K562 (cell line): ENCODE results near the gene CDC123. TPM values are rescaled to one million over a fixed set of nuclear protein-coding genes. Genes with fewer than 3 reads are reported as not detected.

Source experiments
- BACH1 ChIP-seq: fragments of 200-800 bp; sonication (Bioruptor generic); IDR thresholded peaks from 2 replicates; pipeline ENCODE4 v1.6.1; 2016; ENCODE audit warnings: missing genetic modification characterization, missing compliant biosample characterization
- ELF2 ChIP-seq: fragments of 250-450 bp; sonication (Bioruptor Pico); IDR thresholded peaks from 2 replicates; pipeline ENCODE4 v1.5.0; 2021; ENCODE audit warnings: mild to moderate bottlenecking
- KDM5B ChIP-seq: fragments of 200-600 bp; sonication (generic); IDR thresholded peaks from 2 replicates; pipeline ENCODE4 v1.6.1; 2012; ENCODE audit warnings: low read depth, mild to moderate bottlenecking, moderate library complexity, low read length, control low read depth, inconsistent platforms; ENCODE audit not compliant: insufficient replicate concordance
- MLLT1 ChIP-seq, 2 experiments: fragments of 450-650 bp; IDR thresholded peaks; 2 replicates each; pipeline ENCODE4 v1.6.1; 2016
- POLR2H ChIP-seq: IDR thresholded peaks from 2 replicates; pipeline ENCODE4 v1.6.1; 2016; ENCODE audit warnings: missing genetic modification characterization, low read depth, mild to moderate bottlenecking, control low read depth, missing compliant biosample characterization, moderate library complexity
- PRPF4 ChIP-seq: fragments of 200-400 bp; formaldehyde crosslinking; IDR thresholded peaks from one replicate; pipeline ENCODE4 v1.6.1; 2017; ENCODE audit warnings: low read length, low read depth, mild to moderate bottlenecking; ENCODE audit not compliant: insufficient read depth, poor library complexity, severe bottlenecking
- RBM25 ChIP-seq: fragments of 200-400 bp; formaldehyde crosslinking; IDR thresholded peaks from 2 replicates; pipeline ENCODE4 v1.6.1; 2018; ENCODE audit warnings: low read length, low read depth, moderate library complexity; ENCODE audit not compliant: severe bottlenecking
- SMC3 ChIP-seq: conservative IDR thresholded peaks from 2 replicates; pipeline ENCODE4 v1.6.1; 2011; ENCODE audit warnings: low read depth, low read length, improper control_type of control experiment; ENCODE audit not compliant: insufficient read depth
- TAF9B ChIP-seq: fragments of 450-650 bp; IDR thresholded peaks from 2 replicates; pipeline ENCODE4 v1.6.1; 2018; ENCODE audit warnings: mild to moderate bottlenecking; ENCODE audit not compliant: partially characterized antibody
- TCF7L2 ChIP-seq: fragments of 150-350 bp; IDR thresholded peaks from 2 replicates; pipeline ENCODE4 v1.6.1; 2016; ENCODE audit warnings: low read depth, mild to moderate bottlenecking, low read length, moderate library complexity
- UBTF ChIP-seq, 2 experiments: IDR thresholded peaks; 2 replicates each; pipeline ENCODE4 v1.6.1; 2012; ENCODE audit warnings: improper control_type of control experiment in 2 of 2, low read depth in 2 of 2, low read length in 2 of 2, borderline replicate concordance in 1 of 2
- ZBTB5 ChIP-seq: fragments of 450-650 bp; IDR thresholded peaks from 2 replicates; pipeline ENCODE4 v1.6.1; 2017; ENCODE audit warnings: antibody characterized with exemption
- ZNF239 ChIP-seq: fragments of 250-450 bp; sonication (Bioruptor Pico); IDR thresholded peaks from 2 replicates; pipeline ENCODE4 v1.4.0; 2020; ENCODE audit warnings: mild to moderate bottlenecking
- ZNF280B ChIP-seq: fragments of 250-450 bp; sonication (Bioruptor Pico); IDR thresholded peaks from 2 replicates; pipeline ENCODE4 v1.5.1; 2021; ENCODE audit warnings: mild to moderate bottlenecking
- ZNF282 ChIP-seq: sonication (generic); formaldehyde crosslinking; IDR thresholded peaks from 2 replicates; pipeline ENCODE4 v1.8.1; 2023; ENCODE audit warnings: missing genetic modification reagents
- ZNF316 ChIP-seq: fragments of 450-650 bp; IDR thresholded peaks from 2 replicates; pipeline ENCODE4 v1.6.1; 2016
- ZNF75A ChIP-seq: fragments of 450-650 bp; formaldehyde crosslinking; IDR thresholded peaks from 2 replicates; pipeline ENCODE4 v1.4.0; 2020; ENCODE audit warnings: mild to moderate bottlenecking
- polyA plus RNA-seq, 8 experiments: library from polyadenylated mRNA; depleted of rRNA in 4 of 8; stranded (reverse) in 5 of 8; unstranded in 3 of 8; fragments of >200 nt; fragmentation: Nextera tagmentation in 2 of 8; fragmentation: Illumina TruSeq in 1 of 8; extraction: Ambion mirVana in 2 of 8; extraction: Trizol in 1 of 8; gene quantifications; 2 replicates each; pipeline versions ENCODE4 v1.2.1 to v1.2.3, GENCODE V29; 2011 to 2014; ENCODE audit warnings: inconsistent platforms in 1 of 8, missing spikeins in 1 of 8
- total RNA-seq, 7 experiments: library from RNA; depleted of rRNA in 6 of 7; stranded (reverse); fragments of >200 nt in 6 of 7; fragmentation: Illumina TruSeq in 2 of 7; extraction: Trizol in 2 of 7; gene quantifications; 2 replicates each; pipeline versions ENCODE4 v1.2.1 to v1.2.3, GENCODE V29; 2011 to 2021; ENCODE audit warnings: low replicate concordance in 1 of 7
- TF ChIP-seq, protein P1 (sequence below): fragments of 450-650 bp; formaldehyde crosslinking; IDR thresholded peaks from 2 replicates; pipeline ENCODE4 v1.4.0; 2020; ENCODE audit warnings: mild to moderate bottlenecking, moderate library complexity
- TF ChIP-seq, protein P2 (sequence below): sonication (generic); formaldehyde crosslinking; IDR thresholded peaks from 2 replicates; pipeline ENCODE4 v1.8.1; 2023; ENCODE audit warnings: mild to moderate bottlenecking, missing genetic modification reagents, moderate library complexity

CDC123 gene
- total and polyA plus RNA-seq, 9 of the 15 experiments (the other 6 are each of a cell fraction or from before 2014, with no cell fraction given) = 137 to 288 (median 175) TPM

DNA sequence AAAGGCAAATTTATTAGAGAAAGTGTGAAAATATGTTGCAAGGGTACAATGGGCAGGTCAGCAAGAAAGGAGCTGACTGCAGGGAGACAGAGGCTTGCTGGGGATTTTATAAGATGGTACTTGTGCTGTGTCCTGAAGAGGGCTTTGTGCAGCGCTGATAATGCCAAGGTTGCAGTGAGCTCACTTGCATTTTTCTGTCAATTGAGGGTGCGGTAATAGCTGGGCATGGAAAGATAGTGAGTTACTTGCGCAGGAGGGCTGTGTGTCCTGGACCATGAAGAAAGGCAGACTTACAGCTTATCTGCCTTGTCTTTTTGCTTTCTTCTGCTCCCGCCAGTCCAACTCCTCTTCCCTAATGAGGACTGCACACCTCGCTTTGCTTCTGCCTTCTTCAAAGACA, 12.5 kb downstream of the CDC123 start (continued):
- TF ChIP-seq UBTF (IDR thresholded peaks at IDR 0.05; ENCODE audit: borderline replicate concordance in 1 of 2, low read depth in 2 of 2, low read length in 2 of 2) (no peak), MLLT1 (IDR thresholded peaks at IDR 0.05) (peak in 1 of 2 experiments; percentile 49; a peak in 1 of 4 replicates), TAF9B (no peak), PRPF4 (no peak), BACH1 (tag) (no peak), RBM25 (no peak), ZNF239 (CRISPR knock-in tag) (no peak), ZNF282 (CRISPR knock-in tag) (no peak), KDM5B (no peak), TCF7L2 (no peak), ZNF316 (no peak), ZNF75A (CRISPR knock-in tag) (no peak), ZBTB5 (no peak), ELF2 (CRISPR knock-in tag) (no peak), POLR2H (no peak), SMC3 (no peak), ZNF280B (CRISPR knock-in tag) (no peak)
- TF ChIP-seq, protein P1, sequence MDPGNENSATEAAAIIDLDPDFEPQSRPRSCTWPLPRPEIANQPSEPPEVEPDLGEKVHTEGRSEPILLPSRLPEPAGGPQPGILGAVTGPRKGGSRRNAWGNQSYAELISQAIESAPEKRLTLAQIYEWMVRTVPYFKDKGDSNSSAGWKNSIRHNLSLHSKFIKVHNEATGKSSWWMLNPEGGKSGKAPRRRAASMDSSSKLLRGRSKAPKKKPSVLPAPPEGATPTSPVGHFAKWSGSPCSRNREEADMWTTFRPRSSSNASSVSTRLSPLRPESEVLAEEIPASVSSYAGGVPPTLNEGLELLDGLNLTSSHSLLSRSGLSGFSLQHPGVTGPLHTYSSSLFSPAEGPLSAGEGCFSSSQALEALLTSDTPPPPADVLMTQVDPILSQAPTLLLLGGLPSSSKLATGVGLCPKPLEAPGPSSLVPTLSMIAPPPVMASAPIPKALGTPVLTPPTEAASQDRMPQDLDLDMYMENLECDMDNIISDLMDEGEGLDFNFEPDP (CRISPR knock-in tag) = no peak
- TF ChIP-seq, protein P2, sequence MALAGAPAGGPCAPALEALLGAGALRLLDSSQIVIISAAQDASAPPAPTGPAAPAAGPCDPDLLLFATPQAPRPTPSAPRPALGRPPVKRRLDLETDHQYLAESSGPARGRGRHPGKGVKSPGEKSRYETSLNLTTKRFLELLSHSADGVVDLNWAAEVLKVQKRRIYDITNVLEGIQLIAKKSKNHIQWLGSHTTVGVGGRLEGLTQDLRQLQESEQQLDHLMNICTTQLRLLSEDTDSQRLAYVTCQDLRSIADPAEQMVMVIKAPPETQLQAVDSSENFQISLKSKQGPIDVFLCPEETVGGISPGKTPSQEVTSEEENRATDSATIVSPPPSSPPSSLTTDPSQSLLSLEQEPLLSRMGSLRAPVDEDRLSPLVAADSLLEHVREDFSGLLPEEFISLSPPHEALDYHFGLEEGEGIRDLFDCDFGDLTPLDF (CRISPR knock-in tag) = no peak
